H9 (cell line): Measurements from ENCODE around the gene BFSP1. TPM values are rescaled to one million over a fixed set of nuclear protein-coding genes. Genes with fewer than 3 reads are reported as not detected.
A peak's percentile ranks its signal among the peaks of the same experiment; 100 is the strongest.

Experiments
- DNase-seq: peaks from one replicate; pipeline ENCODE4 v3.0.0-alpha.2; 2017
- H2AFZ ChIP-seq: one replicate; pipeline ENCODE4 v1.6.1; 2013; ENCODE audit warnings: mild to moderate bottlenecking, low read length, control low read depth, moderate library complexity
- H2AK5ac ChIP-seq: 2 replicates; pipeline ENCODE4 v1.6.1; 2013; ENCODE audit warnings: low read length, control low read depth, mixed read lengths; ENCODE audit not compliant: insufficient read length
- H2BK120ac ChIP-seq: one replicate; pipeline ENCODE4 v1.6.1; 2013; ENCODE audit warnings: low read depth, mild to moderate bottlenecking, low read length, control low read depth, inconsistent platforms; ENCODE audit not compliant: poor library complexity, severe bottlenecking
- H2BK12ac ChIP-seq: 2 replicates; pipeline ENCODE4 v1.6.1; 2013; ENCODE audit warnings: low read length, control low read depth, mixed read lengths, low read depth; ENCODE audit not compliant: insufficient read length
- H2BK15ac ChIP-seq: 2 replicates; pipeline ENCODE4 v1.6.1; 2013; ENCODE audit warnings: low read depth, low read length, control low read depth
- H2BK20ac ChIP-seq: one replicate; pipeline ENCODE4 v1.6.1; 2013; ENCODE audit warnings: low read depth, mild to moderate bottlenecking, low read length, control low read depth, inconsistent platforms; ENCODE audit not compliant: poor library complexity, severe bottlenecking
- H2BK5ac ChIP-seq: 2 replicates; pipeline ENCODE4 v1.6.1; 2013; ENCODE audit warnings: low read length, control low read depth, mixed read lengths; ENCODE audit not compliant: insufficient read length
- H3K14ac ChIP-seq: 2 replicates; pipeline ENCODE4 v1.6.1; 2013; ENCODE audit warnings: low read length, control low read depth; ENCODE audit not compliant: insufficient read depth
- H3K18ac ChIP-seq: 2 replicates; pipeline ENCODE4 v1.6.1; 2013; ENCODE audit warnings: low read depth, mild to moderate bottlenecking, mixed read lengths, low read length, control low read depth; ENCODE audit not compliant: insufficient read length
- H3K23ac ChIP-seq: 2 replicates; pipeline ENCODE4 v1.6.1; 2013; ENCODE audit warnings: low read length, control low read depth, mixed read lengths, low read depth; ENCODE audit not compliant: insufficient read length
- H3K23me2 ChIP-seq: 2 replicates; pipeline ENCODE4 v1.6.1; 2013; ENCODE audit warnings: low read depth, mild to moderate bottlenecking, mixed read lengths, low read length, control low read depth; ENCODE audit not compliant: insufficient read length, poor library complexity, severe bottlenecking
- H3K27ac ChIP-seq: 2 replicates; pipeline ENCODE4 v1.5.1; 2013; ENCODE audit warnings: low read length, control low read depth, mixed read lengths, low read depth; ENCODE audit not compliant: insufficient read length
- H3K27me3 ChIP-seq: 2 replicates; pipeline ENCODE4 v1.6.1; 2013; ENCODE audit warnings: low read length, control low read depth, inconsistent platforms; ENCODE audit not compliant: insufficient read depth
- H3K4ac ChIP-seq: 2 replicates; pipeline ENCODE4 v1.6.1; 2013; ENCODE audit warnings: low read depth, mild to moderate bottlenecking, control low read depth, inconsistent platforms, low read length, moderate library complexity
- H3K4me1 ChIP-seq: 2 replicates; pipeline ENCODE4 v1.6.1; 2013; ENCODE audit warnings: low read length, control low read depth, inconsistent platforms; ENCODE audit not compliant: insufficient read depth
- H3K4me2 ChIP-seq: 2 replicates; pipeline ENCODE4 v1.6.1; 2013; ENCODE audit warnings: low read length, control low read depth, mixed read lengths; ENCODE audit not compliant: insufficient read length, insufficient read depth
- H3K56ac ChIP-seq: 2 replicates; pipeline ENCODE4 v1.6.1; 2013; ENCODE audit warnings: low read depth, mild to moderate bottlenecking, mixed read lengths, low read length, control low read depth; ENCODE audit not compliant: insufficient read length
- H3K79me1 ChIP-seq: 2 replicates; pipeline ENCODE4 v1.6.1; 2013; ENCODE audit warnings: low read depth, mild to moderate bottlenecking, moderate library complexity, low read length, control low read depth, inconsistent platforms; ENCODE audit not compliant: insufficient read depth, poor library complexity, severe bottlenecking
- H3K79me2 ChIP-seq: 2 replicates; pipeline ENCODE4 v1.6.1; 2013; ENCODE audit warnings: low read length, control low read depth, inconsistent platforms; ENCODE audit not compliant: insufficient read depth
- H3K9ac ChIP-seq: 2 replicates; pipeline ENCODE4 v1.6.1; 2013; ENCODE audit warnings: low read length, control low read depth, mixed read lengths; ENCODE audit not compliant: insufficient read length; ENCODE audit errors: extremely low read depth
- H3K9me3 ChIP-seq: one replicate; pipeline ENCODE4 v1.6.1; 2013; ENCODE audit warnings: low read depth, low read length, inconsistent platforms; ENCODE audit not compliant: control insufficient read depth
- H3T11ph ChIP-seq: one replicate; pipeline ENCODE4 v1.6.1; 2013; ENCODE audit warnings: mild to moderate bottlenecking, low read length, control low read depth, inconsistent platforms
- H4K20me1 ChIP-seq: one replicate; pipeline ENCODE4 v1.6.1; 2013; ENCODE audit not compliant: control insufficient read depth, insufficient read length, insufficient read depth
- H4K5ac ChIP-seq: 2 replicates; pipeline ENCODE4 v1.6.1; 2013; ENCODE audit warnings: low read depth, mild to moderate bottlenecking, mixed read lengths, low read length, control low read depth; ENCODE audit not compliant: insufficient read length
- H4K8ac ChIP-seq: replicated peaks from 2 replicates; pipeline ENCODE4 v1.6.1; 2013; ENCODE audit warnings: low read length, control low read depth, mixed read lengths, low read depth; ENCODE audit not compliant: insufficient read length
- H4K91ac ChIP-seq: 2 replicates; pipeline ENCODE4 v1.6.1; 2013; ENCODE audit warnings: low read depth, mild to moderate bottlenecking, moderate library complexity, mixed read lengths, low read length, control low read depth; ENCODE audit not compliant: insufficient read length
- H3K27ac Mint-ChIP-seq, 3 experiments: 2 replicates in 2 of 3; 3 replicates in 1 of 3; pipeline ENCODE4 v1.8.0; 2020 to 2021; ENCODE audit warnings: mixed read lengths in 3 of 3, mild to moderate bottlenecking in 1 of 3, moderate library complexity in 1 of 3
- H3K27me3 Mint-ChIP-seq: 2 replicates; pipeline ENCODE4 v1.8.0; 2021; ENCODE audit warnings: low read depth, mild to moderate bottlenecking, moderate library complexity, mixed read lengths
- H3K36me3 Mint-ChIP-seq, 3 experiments: 2 replicates in 2 of 3; 3 replicates in 1 of 3; pipeline ENCODE4 v1.8.0; 2020 to 2021; ENCODE audit warnings: low read depth in 3 of 3, mixed read lengths in 3 of 3; ENCODE audit not compliant: insufficient read depth in 1 of 3
- H3K4me1 Mint-ChIP-seq, 2 experiments: 2 replicates each; pipeline ENCODE4 v1.8.0; 2020; ENCODE audit warnings: mixed read lengths in 2 of 2
- H3K4me3 Mint-ChIP-seq, 2 experiments: 2 replicates in 1 of 2; 3 replicates in 1 of 2; pipeline ENCODE4 v1.8.0; 2020 to 2021; ENCODE audit warnings: mild to moderate bottlenecking in 2 of 2, mixed read lengths in 2 of 2, moderate library complexity in 1 of 2
- H3K9me3 Mint-ChIP-seq, 2 experiments: 2 replicates in 1 of 2; 3 replicates in 1 of 2; pipeline ENCODE4 v1.8.0; 2020; ENCODE audit warnings: mild to moderate bottlenecking in 2 of 2, mixed read lengths in 2 of 2, moderate library complexity in 1 of 2
- CTCF ChIP-seq: fragments of 200-600 bp; sonication (generic); conservative IDR thresholded peaks from 3 replicates; pipeline ENCODE4 v1.8.0; 2021; ENCODE audit warnings: antibody characterized with exemption, mild to moderate bottlenecking
- WGBS: extraction: QIAGEN DNeasy Blood & Tissue Kit; methylation state at CpG from one replicate; pipeline ENCODE4 v1.1.7; 2013; ENCODE audit warnings: missing lambda C conversion rate, low lambda C conversion rate, mixed read lengths; ENCODE audit not compliant: insufficient read length; ENCODE audit errors: extremely low coverage; 5-methylcytosine and 5-hydroxymethylcytosine counted together
- total RNA-seq: library from RNA; stranded (reverse); gene quantifications from 2 replicates; pipeline ENCODE4 v1.2.1, GENCODE V29; 2021

Gene BFSP1
- total RNA-seq, 1 experiment from 2014 or later, result 9.4 TPM

DNA sequence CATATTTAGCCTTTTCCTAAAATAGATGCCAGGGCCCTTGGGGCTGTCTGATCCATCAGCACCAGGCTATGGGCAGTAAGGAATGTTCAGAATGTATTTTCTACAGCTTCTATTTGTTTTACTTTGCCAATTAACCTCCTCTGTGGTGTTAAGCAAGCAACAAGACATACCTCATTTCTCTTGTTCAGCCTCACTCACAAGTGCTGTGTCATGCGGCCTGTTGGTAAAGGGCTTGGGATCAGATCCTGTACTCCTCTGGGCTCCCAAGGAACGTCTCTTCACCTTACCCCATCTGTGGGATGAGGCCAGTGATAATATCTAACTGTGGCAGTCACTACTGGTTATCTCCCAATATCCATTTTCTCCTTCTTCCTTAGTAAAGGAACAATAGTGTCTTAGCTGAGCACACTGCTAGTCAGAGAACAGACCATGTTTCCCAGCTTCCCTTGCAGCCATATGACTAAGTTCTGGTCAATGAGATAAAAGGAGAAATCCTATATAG, 31.7 kb upstream of the BFSP1 start:
- Histone ChIP-seq H3K14ac (no peak overlapping the region), H3K56ac (no peak overlapping the region), H2AFZ (no peak overlapping the region), H3K4me2 (no peak overlapping the region), H3K27me3 (no peaks in the 10 kb centered on the region), H3K4ac (no peak overlapping the region), H3K27ac (no peak overlapping the region), H2BK20ac (no peak overlapping the region), H3K79me1 (no peaks in the 10 kb centered on the region), H3K79me2 (no peaks in the 10 kb centered on the region), H3K23me2 (no peaks in the 10 kb centered on the region), H3K9me3 (no peaks in the 10 kb centered on the region), H2AK5ac (no peak overlapping the region), H4K91ac (no peak overlapping the region), H2BK15ac (0 out of 2 replicates have a peak overlapping the region, but pooled peaks have one; percentile 2), H4K20me1 (no peaks in the 10 kb centered on the region), H3T11ph (no peak overlapping the region), H3K9ac (no peak overlapping the region), H3K23ac (no peak overlapping the region), H2BK12ac (no peak overlapping the region), H3K4me1 (peaks cover 5% of the 10 kb centered on the region; the same call in 1 of the 2 replicates), H4K5ac (no peak overlapping the region), H4K8ac (no peak overlapping the region), H2BK120ac (no peak overlapping the region), H3K18ac (no peak overlapping the region), H2BK5ac (no peak overlapping the region)
- Mint-ChIP-seq H3K4me1 (peaks cover 15% of the 10 kb centered on the region in 2 experiments), H3K9me3 (no peaks in the 10 kb centered on the region), H3K4me3 (no peak overlapping the region), H3K27ac (peak overlapping the region in 2 of 3 experiments; percentile 10 to 30; a peak in 1 of 7 replicates), H3K27me3 (no peaks in the 10 kb centered on the region; the same call in 1 of the 2 replicates), H3K36me3 (peaks cover 0 to 7% (median 0%) of the 10 kb centered on the region in 3 experiments; a peak in 1 of 7 replicates)
- no CpG with 5 or more reads among the region's 2 CpGs for WGBS
- DNase-seq, result no peak
- no peak for TF ChIP-seq CTCF
